Breast epithelium (tissue), 3 donors: ENCODE measurements around the gene RSRP1.

Experiments used
- POLR2AphosphoS5 ChIP-seq, 3 donors: sonication (generic); formaldehyde crosslinking; IDR thresholded peaks; one replicate each; pipeline ENCODE4 v1.6.1; 2017; ENCODE audit warnings: antibody characterized with exemption in 3 of 3
- TF ChIP-seq, protein P1 (sequence below), 3 donors: fragments of 450-650 bp; IDR thresholded peaks; one replicate each; pipeline ENCODE4 v1.5.1; 2016 to 2017; ENCODE audit warnings: antibody characterized with exemption in 3 of 3, mild to moderate bottlenecking in 3 of 3, moderate library complexity in 3 of 3

- TF ChIP-seq, protein P1, sequence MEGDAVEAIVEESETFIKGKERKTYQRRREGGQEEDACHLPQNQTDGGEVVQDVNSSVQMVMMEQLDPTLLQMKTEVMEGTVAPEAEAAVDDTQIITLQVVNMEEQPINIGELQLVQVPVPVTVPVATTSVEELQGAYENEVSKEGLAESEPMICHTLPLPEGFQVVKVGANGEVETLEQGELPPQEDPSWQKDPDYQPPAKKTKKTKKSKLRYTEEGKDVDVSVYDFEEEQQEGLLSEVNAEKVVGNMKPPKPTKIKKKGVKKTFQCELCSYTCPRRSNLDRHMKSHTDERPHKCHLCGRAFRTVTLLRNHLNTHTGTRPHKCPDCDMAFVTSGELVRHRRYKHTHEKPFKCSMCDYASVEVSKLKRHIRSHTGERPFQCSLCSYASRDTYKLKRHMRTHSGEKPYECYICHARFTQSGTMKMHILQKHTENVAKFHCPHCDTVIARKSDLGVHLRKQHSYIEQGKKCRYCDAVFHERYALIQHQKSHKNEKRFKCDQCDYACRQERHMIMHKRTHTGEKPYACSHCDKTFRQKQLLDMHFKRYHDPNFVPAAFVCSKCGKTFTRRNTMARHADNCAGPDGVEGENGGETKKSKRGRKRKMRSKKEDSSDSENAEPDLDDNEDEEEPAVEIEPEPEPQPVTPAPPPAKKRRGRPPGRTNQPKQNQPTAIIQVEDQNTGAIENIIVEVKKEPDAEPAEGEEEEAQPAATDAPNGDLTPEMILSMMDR (IDR thresholded peaks at IDR 0.05), result no peak
- no peak for TF ChIP-seq POLR2AphosphoS5 (IDR thresholded peaks at IDR 0.05)
Measured at GRCh38 chr1:25194054-25194453, 53.2 kb downstream of the RSRP1 start.
